Left kidney (tissue), 8 donors: Measurements from ENCODE around the gene LGALS3BP. TPM values are rescaled to one million over a fixed set of nuclear protein-coding genes. Genes with fewer than 3 reads are reported as not detected.
A peak's percentile ranks its signal among the peaks of the same experiment; 100 is the strongest.
"Not testable (repeated sequence)": the region's sequence is repeated elsewhere in the genome, so short reads cannot be mapped to it uniquely, and the experiment has no call there.

Experiments
- DNase-seq: peaks from one replicate; pipeline ENCODE4 v3.0.0-alpha.2; 2013
- long read RNA-seq, 8 donors: transcript quantifications; one replicate each; lab custom pipeline, GENCODE V29; 2026
- polyA plus RNA-seq: library from polyadenylated mRNA; unstranded; fragments of 120-200 nt; gene quantifications from one replicate; pipeline ENCODE4 v1.2.1, GENCODE V29; 2013; ENCODE audit not compliant: insufficient read length

Gene LGALS3BP
- 115 TPM for polyA plus RNA-seq
- long read RNA-seq, donor 1, transcript LGALS3BP-201 (6 exons, 2,405 nt), result major isoform, 47 of 51 reads
- long read RNA-seq, donor 1, partial matches to known transcripts, result 0 of 51 reads
- long read RNA-seq, donor 1, other reads (novel, unspliced or antisense), result 0 of 51 reads
- long read RNA-seq, donor 2, transcript LGALS3BP-201 (6 exons, 2,405 nt), result major isoform, 41 of 45 reads
- long read RNA-seq, donor 2, partial matches to known transcripts, result 0 of 45 reads
- long read RNA-seq, donor 2, other reads (novel, unspliced or antisense), result 0 of 45 reads
- long read RNA-seq, donor 3, transcript LGALS3BP-201 (6 exons, 2,405 nt), result major isoform, 37 of 43 reads
- long read RNA-seq, donor 3, partial matches to known transcripts, result 0 of 43 reads
- long read RNA-seq, donor 3, other reads (novel, unspliced or antisense), result 0 of 43 reads
- long read RNA-seq, donor 4, partial matches to known transcripts, result 0 of 6 reads
- long read RNA-seq, donor 4, other reads (novel, unspliced or antisense), result 0 of 6 reads
- long read RNA-seq, donor 5, transcript LGALS3BP-201 (6 exons, 2,405 nt), result major isoform, 44 of 48 reads
- long read RNA-seq, donor 5, partial matches to known transcripts, result 0 of 48 reads
- long read RNA-seq, donor 5, other reads (novel, unspliced or antisense), result 0 of 48 reads
- long read RNA-seq, donor 6, transcript LGALS3BP-201 (6 exons, 2,405 nt), result major isoform, 19 of 26 reads
- long read RNA-seq, donor 6, partial matches to known transcripts, result 0 of 26 reads
- long read RNA-seq, donor 6, other reads (novel, unspliced or antisense), result 0 of 26 reads
- long read RNA-seq, donor 7, transcript LGALS3BP-202 (5 exons, 936 nt), result minor isoform, 7 of 77 reads
- long read RNA-seq, donor 7, transcript LGALS3BP-201 (6 exons, 2,405 nt), result major isoform, 68 of 77 reads
- long read RNA-seq, donor 7, partial matches to known transcripts, result 0 of 77 reads
- long read RNA-seq, donor 7, other reads (novel, unspliced or antisense), result 0 of 77 reads
- long read RNA-seq, donor 8, transcript LGALS3BP-201 (6 exons, 2,405 nt), result major isoform, 22 of 26 reads
- long read RNA-seq, donor 8, partial matches to known transcripts, result 0 of 26 reads
- long read RNA-seq, donor 8, other reads (novel, unspliced or antisense), result 0 of 26 reads

- peak; percentile 55 for DNase-seq
Measured at GRCh38 chr17:78979780-78980623, at the start of gene LGALS3BP. TSS of gene LGALS3BP (minus strand) at chr17:78979923. CDS start at chr17:78977191, 2,732 bp downstream.

GRCh38 chr17:79028496-79029326, 49.0 kb upstream of the LGALS3BP start:
- no peak for DNase-seq

- DNase-seq, result no peak
Measured at GRCh38 chr17:79027925-79028491, 48.3 kb upstream of the LGALS3BP start.

- DNase-seq, result no peak
Measured at GRCh38 chr17:79027274-79027924, 47.7 kb upstream of the LGALS3BP start.

- DNase-seq, result no peak
Measured at GRCh38 chr17:79026376-79027273, 46.9 kb upstream of the LGALS3BP start.

- DNase-seq, result no peak
Measured at GRCh38 chr17:79024901-79025737, 45.4 kb upstream of the LGALS3BP start.

- DNase-seq, result peak; percentile 31
Measured at GRCh38 chr17:79023886-79024771, 44.4 kb upstream of the LGALS3BP start, which contains the start of gene C1QTNF1. TSS of gene C1QTNF1 (plus strand) at chr17:79024169. CDS start at chr17:79043969, 19,800 bp downstream.

- no peak for DNase-seq
Measured at GRCh38 chr17:79023180-79023705, 43.5 kb upstream of the LGALS3BP start.

GRCh38 chr17:79022507-79022991, 42.8 kb upstream of the LGALS3BP start:
- DNase-seq, result no peak

GRCh38 chr17:79021929-79022328, 42.2 kb upstream of the LGALS3BP start:
- DNase-seq, result not testable (repeated sequence)

- DNase-seq, result no peak
Measured at GRCh38 chr17:79020631-79021301, 41.0 kb upstream of the LGALS3BP start.

- no peak for DNase-seq
Measured at GRCh38 chr17:79019632-79020584, 40.2 kb upstream of the LGALS3BP start.

- DNase-seq, result no peak
Measured at GRCh38 chr17:79019261-79019631, 39.5 kb upstream of the LGALS3BP start.

- DNase-seq, result no peak
Measured at GRCh38 chr17:79018370-79018695, 38.6 kb upstream of the LGALS3BP start.
